Medulla oblongata (tissue), 1 donor: ENCODE measurements around the gene ITGB7.
A peak's percentile ranks its signal among the peaks of the same experiment; 100 is the strongest.

Experiments
- DNase-seq: peaks from one replicate; pipeline ENCODE4 v3.0.0-alpha.2; 2015; ENCODE audit errors: extremely low spot score

Gene ITGB7, protein sequence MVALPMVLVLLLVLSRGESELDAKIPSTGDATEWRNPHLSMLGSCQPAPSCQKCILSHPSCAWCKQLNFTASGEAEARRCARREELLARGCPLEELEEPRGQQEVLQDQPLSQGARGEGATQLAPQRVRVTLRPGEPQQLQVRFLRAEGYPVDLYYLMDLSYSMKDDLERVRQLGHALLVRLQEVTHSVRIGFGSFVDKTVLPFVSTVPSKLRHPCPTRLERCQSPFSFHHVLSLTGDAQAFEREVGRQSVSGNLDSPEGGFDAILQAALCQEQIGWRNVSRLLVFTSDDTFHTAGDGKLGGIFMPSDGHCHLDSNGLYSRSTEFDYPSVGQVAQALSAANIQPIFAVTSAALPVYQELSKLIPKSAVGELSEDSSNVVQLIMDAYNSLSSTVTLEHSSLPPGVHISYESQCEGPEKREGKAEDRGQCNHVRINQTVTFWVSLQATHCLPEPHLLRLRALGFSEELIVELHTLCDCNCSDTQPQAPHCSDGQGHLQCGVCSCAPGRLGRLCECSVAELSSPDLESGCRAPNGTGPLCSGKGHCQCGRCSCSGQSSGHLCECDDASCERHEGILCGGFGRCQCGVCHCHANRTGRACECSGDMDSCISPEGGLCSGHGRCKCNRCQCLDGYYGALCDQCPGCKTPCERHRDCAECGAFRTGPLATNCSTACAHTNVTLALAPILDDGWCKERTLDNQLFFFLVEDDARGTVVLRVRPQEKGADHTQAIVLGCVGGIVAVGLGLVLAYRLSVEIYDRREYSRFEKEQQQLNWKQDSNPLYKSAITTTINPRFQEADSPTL

DNA sequence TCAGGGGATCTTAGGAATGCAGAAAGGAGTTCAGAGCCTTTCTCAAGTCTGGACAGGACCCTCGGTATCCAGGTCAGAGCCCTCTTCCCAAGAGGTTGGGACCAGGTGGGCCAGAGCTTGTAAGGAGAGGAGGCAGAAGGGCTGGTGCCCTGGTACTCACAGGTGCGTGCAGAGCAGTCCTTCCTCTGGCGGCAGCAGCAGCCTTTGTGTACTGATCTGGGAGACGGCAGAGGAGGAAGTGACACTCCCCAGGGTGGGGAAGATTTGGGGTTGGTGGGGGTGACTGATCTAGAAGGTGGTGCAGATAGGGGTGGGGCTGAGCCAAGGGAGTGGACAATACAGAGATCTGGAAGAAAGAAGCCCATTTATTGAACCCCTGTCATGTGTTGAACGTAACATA is at the start of gene ITGB7:
ITGB7 (minus strand) TSS at position 210 of the 400 bp plus-strand sequence. CDS start 6,808 bp downstream, outside the sequence.
- no peak for DNase-seq

DNA sequence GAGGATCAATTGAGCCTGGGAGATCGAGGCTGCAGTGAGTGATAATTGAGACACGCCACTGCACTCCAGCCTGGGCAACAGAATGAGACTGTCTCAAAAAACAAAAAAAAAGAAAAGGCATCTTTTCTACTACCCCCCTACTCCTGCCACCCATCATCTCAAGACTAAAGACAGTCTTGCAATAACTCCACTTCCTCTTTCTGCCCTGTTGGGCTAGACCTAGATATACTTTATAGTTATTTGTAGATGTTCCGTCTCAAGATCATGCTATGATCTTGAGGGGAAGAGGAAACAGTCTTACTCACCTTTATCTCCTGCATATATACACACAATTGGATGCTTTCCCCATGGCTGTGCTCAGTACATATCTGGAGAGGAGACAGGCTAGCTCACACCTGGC is 48.9 kb upstream of the ITGB7 start:
- no peak for DNase-seq

DNA sequence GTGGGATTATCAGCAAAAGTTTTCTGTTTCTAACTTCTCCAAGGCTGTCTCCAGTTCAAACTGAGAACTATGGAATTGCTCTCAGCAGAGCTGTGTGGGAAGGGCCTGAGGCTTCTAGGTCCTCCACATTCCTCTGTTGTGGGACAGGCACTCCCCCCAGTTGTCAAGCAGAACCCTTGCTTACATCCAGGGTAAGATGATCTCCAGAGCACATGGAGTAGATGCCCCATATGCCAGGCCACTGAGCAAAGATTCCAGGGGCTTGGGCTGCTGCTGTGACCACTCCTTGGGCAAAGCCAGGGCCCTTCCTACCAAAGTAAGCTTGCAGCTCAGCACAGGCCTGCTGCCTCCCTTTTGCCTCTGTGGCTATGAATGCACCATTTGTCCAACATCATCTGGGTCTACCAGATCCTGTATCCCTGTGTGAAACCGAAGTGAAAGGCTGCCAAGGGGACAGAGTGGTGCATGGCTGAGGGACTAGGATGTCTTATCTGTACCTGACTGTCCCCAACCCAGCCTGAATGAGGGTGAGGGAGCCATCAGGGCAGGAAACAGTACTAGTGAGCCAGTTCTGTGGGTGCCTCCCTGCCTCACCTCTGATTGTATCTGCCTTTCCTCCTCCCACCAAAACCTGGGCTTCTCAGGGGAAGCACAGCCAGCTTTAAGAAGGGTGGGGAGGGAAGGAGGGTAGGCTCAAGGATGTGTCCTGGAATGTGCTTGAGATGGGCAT is 47.9 kb upstream of the ITGB7 start:
- DNase-seq: no peak

DNA sequence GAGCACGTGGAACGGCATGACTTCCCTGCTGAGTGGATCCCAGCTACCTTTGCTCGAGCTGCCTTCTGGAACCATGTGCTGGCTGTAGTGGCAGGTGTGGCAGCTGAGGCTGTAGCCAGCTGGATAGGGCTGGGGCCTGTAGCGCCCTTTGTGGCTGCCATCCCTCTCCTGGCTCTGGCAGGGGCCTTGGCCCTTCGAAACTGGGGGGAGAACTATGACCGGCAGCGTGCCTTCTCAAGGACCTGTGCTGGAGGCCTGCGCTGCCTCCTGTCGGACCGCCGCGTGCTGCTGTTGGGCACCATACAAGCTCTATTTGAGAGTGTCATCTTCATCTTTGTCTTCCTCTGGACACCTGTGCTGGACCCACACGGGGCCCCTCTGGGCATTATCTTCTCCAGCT is 46.2 kb upstream of the ITGB7 start:
- no peak for DNase-seq

DNA sequence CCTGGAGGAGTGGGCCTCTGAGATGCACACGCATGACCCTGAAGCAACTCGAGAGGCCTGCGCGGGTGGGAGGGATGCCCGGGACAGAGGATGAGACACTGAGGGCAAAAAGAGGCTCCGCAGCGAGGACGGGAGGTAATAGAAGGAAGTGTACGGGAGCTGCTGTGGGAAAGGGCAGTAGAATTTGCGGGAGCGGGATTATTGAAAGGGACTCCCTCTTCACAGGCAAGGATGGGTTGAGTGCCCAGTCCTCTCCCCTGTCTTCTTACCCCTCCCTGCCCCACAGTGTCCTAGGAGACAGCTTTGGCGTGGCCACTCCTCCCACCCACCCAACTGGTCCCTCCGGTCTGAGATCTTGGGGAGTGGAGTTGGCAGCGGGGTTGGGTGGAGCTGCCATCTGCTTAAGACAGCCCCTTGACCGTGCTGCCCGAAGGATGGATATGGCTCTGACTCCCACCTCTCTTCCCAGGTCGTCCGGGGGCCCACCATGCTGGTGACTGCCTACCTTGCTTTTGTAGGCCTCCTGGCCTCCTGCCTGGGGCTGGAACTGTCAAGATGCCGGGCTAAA is 45.4 kb upstream of the ITGB7 start:
- no peak for DNase-seq

DNA sequence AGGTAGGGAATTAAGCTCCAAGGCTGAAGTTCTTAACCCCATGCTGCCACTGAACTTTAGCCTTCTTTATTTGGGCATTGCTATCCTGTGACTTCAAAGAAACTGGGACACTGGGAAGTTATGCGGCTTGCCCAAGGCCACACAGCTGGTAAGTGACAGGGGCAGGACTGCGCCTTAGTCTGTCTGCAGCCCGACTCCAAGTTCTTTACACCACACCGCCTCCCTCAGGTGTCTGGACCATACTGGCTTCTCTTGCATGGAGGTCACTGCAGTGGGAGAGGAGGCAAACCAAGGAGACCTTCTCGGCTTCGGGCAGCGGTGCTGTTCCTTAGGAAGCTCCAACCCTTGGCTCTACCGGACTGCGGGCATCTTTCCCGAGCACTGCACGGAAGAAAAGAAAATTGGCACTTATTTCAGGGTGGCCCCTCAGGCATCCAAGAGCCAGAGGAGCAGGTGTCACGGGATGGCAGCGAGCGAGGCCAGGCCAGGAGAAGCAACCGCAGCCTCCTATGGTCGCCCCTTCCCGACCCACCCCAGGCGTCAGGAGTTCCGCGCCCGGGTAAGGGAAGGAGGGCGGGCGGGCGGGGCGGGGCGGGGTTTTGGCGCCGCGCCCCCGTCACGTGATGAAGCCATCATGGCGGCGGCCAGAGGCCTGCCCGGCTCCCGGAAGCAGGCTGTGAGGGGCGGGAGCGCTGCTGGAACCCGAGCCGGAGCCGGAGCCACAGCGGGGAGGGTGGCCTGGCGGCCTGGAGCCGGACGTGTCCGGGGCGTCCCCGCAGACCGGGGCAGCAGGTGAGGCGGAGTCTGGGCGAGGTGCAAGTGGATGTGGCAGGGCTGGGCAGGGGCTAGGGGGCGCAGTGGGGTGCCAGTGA is 44.7 kb upstream of the ITGB7 start:
- DNase-seq: peak; percentile 82

DNA sequence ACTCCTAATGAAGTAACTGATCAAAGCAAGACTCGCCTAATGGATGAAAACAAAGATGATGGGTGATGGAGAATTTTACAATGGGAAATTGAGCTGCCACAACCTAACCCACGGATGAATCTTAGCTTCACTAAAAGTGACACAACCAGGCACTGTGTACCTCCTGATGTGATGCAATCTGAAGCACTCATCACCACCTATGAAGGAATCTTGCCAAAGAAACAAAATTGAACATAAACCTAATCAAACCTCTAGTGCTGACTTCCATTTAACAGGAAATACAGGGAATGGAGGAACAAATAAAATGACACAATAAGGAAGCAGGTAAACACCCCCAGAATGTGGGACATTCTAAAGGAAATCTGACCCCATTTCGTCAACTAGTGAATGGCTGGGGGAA is 38.2 kb upstream of the ITGB7 start:
- DNase-seq: no peak

DNA sequence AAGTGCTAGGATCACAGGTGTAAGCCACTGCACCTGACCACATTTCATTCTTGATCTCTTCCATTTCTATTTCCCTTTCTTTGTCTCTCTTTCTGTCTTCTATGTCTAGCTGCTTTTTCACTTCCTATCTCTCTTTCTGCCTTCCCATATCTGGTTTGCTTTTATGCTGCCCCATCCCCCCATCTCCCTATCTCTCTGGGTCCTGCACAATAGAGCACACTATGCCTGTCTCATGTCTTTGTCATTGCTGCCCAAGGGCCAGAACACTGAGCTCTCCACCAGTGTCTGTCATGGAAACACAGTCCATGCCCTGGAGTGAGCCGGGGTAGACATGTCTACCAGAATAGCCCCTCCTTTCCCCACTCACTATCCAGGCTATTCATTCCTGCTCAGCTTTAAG is 37.3 kb upstream of the ITGB7 start:
- DNase-seq: no peak

DNA sequence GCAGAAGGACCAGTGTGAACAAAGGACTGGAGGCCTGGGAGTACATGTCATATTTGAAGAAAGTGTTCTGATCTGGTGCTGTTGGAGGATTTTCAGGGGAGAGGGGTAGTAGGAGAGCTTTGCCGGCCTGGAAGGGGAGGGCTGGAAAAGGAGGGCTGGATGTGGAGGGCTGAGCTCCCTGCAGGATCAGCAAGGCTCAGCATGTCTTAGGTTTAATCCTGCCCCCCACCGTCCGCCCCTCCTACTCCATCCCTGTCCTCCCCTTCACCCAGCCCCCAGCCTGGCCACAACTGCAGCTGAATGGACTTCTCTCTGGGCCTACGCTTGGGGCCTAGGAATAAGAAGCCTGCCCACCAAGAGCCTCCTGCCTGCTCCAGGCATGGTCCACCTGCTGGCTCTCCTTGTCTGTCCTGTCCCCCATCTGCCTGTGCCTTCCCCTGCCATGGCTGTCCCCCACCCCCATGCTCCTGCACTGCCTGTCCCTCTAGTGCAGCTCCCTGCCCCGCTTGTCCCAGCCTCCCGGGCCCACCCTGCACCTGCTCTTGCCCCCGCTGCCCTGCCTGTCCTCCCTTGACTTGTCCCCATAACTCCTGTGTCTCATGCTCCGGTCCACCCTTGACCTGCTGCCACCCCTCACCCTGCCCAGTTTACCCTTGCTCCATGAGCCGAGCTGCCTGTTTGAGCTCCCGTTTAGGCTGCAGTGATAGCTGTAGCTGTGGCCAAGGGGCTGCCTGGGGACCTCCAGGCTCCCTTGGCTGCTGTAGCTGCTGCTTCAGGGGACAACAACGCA is 34.8 kb upstream of the ITGB7 start:
- DNase-seq: no peak

DNA sequence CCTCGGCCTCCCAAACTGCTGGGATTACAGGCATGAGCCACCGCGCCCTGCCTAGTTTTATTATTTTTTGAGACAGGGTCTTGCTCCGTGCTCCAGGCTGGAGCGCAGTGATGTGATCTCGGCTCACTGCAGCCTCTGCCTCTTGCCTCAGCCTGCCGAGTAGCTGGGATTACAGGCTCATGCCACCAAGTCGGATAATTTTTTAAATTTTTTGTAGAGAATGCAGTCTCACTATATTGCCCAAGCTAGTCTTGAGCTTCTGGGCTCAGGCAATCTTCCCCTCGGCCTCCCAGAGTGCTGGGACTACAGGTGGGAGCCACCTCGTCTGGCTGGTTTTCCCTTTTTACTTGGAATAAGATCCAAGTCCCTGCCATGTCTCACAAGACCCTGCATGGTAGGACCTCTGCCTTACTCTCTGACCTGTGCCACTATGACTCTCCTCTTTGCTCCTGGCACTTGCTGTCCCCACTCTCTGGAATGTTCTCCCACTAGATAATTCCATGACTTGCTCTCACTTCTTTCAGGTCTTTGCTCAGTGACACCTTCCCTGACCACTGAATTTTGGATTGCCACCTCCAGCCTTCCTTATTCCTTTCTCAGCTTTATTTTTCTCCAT is 32.7 kb upstream of the ITGB7 start:
- no peak for DNase-seq

DNA sequence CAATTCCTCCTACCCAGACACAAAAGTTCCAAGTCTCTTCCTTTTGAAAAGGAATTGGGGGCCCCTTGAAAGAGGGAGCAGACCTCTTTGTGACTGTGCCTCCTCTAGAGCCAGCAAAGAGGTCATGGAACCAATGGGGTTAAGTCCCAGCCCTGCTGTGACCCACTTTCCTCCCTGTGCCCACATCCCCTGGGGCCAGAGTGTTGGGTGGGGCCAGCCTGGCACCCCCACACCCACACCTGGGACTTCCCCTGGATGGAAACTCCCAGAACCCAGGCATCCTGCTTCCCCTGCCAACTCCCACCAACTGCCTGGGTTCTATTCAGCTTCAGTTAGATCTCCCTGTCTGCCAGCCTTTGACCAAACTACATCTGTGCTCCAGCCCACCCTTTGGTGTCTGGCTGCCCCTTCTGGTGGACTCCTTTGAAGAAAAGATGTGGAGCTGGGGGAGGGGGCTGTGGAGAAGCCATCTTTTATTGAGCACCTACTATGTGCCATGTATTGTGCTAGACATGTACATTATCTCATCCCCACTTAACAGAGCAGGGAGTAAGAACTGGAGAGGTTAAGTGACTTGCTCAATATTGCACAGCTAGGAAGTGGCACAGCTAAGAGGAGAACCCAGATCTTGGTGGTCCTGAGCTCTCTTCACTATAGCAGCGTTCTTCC is 29.5 kb upstream of the ITGB7 start:
- DNase-seq: no peak

DNA sequence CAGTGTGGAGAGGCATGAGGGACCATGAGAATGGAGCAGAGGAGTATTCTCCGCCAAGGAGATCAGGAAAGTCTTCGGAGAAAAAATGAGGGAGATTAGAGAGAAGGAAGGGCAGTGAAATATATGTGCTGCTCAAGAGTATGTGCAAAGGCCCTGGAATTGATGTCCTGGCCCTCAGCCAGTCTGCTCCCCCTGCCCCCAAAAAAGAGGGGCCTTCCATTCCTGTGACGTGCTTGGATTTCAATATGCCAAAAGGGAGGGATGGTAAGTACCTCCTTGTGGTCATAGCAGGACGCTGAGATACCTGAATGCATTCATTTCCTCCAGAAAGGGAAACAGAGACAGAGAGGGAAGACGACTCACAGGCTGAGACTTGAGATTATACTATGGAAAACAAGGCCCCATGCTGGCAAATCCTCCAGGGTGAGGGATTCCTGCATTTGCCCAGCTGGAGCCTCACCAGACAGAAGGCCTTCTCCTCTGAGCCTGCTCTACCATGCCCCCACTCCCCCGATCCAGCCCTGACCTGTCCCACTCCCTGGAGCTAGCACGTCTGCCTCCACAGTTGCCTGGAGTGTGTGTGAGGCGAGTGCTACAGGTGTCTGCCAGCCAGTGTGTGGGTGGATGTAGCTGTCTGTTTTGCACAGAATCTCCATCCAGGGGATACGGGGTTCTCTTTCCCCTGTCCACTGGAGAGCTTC is 28.8 kb upstream of the ITGB7 start:
- DNase-seq: no peak

DNA sequence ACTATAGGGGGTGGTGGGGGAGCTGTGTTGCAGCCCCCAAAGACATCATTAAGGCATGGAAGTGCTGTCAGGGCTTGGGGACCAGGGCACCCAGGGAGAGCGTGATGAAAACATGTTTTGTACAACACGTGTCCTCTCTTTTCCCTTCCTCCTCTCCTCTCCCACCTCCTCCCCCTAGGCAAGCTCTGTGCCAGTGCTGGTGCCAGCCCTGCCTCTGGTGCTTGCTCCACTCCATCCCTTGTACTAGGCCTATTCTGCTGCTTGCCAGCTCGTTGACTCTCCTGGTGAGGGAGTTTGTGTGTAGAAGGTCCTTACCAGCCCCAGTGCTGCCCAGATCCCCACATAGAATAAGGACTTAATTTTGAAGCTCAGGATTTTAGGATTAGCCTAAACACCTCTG is 28.1 kb upstream of the ITGB7 start:
- DNase-seq: no peak

DNA sequence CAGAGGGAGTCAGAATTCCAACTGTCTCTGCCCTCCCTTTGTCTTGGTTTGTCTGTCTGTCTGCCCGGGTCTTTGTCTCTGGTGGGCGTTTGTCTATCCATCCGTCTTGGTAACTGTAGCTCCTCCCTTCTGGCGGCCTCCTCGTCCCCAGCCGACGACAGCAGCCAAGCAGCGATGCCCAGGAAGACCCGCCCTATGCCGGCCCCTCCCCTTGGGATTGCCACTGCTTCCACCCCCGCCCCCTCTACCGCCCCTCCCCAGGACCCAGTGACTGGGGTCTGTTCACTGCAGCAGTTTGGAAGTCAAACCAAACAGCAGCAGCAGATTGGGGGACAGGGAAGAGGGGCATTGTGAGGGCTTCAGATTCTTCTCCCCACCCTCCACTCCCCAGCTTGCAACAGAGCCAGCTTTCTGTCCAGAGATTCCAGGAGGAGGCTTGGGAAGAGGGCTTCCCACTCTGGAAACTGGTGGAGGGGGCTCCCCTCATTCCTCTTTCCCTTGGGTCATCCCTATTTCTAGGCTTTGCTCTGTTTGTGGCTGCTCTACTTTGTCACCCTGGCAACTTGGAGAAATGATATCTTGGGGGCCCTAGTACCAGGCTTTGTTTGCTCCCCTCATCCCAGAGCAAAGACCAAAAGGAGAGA is 27.3 kb upstream of the ITGB7 start:
- no peak for DNase-seq

DNA sequence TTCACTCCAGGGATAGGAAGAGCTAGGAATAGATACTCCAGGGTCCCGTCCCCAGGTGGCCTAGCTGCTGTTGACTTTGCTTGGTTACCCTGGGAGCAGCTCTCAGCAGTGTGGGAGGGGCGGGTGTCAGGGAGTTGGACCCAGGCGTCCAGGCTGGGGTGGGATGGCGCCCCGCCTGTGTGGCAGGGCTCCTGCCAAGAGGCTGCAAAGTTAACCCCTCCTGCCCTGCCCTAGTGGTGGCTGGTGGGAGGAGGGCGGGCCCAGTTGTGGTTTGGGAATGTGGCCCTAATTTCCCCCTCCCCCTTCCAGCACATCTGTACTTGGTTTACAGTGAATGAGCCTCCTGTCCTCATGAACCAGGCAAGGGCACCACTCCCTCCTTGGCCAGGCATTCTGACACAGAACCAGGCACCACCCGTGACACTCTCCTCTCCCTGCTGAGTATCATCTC is 26.6 kb upstream of the ITGB7 start:
- DNase-seq: no peak

DNA sequence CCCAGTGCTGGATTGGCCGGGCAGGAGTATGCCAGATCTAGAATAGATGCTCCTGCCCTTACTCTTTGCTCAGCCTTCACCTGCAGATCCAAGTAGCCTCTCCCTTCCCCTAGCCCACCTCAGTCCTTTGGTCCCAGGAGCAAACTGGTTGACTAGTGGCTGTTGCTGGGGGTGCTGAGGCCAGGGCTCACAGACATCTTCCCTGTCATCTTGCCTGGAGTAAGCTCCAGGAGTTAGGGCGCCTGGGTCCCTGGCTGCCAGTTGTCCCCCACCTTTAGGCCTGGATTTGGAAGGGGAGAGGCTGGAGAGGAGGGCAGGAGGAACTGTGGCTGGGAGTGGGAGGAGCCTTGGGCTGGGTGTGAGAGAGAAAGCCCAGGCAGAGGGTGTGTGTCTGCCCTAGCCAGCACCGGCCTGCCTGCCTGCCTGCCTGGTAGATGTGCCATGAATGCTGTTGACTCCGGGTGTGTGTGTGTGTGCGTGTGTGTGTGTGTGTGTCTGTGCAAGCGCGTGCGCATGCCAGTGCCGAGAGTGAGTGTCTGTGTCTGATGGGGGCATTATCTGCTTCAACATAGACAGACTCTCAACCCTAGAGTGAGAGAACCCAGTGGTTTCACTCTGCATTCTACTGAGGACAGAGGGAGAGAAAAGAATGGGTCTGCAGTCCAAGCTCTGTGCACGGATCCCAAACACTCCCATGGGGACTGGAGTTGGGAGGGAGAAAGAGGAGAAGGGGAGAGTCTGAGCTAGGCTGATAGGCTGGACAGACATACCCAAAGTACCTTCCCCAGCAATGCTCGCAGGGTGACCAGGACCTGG is 25.8 kb upstream of the ITGB7 start:
- no peak for DNase-seq
